Osteocyte (in vitro differentiated cells): ENCODE results near the gene IPPK. TPM values are rescaled to one million over a fixed set of nuclear protein-coding genes. Genes with fewer than 3 reads are reported as not detected.

Experiments used
- DNase-seq: peaks from one replicate; pipeline ENCODE4 v3.0.0; 2021; ENCODE audit warnings: mixed read lengths; ENCODE audit not compliant: unreplicated experiment; ENCODE audit errors: extremely low spot score
- H3K27ac Mint-ChIP-seq: one replicate; pipeline ENCODE4 v1.8.0; 2021; ENCODE audit warnings: mild to moderate bottlenecking, mixed read lengths; ENCODE audit not compliant: unreplicated experiment
- H3K27me3 Mint-ChIP-seq: one replicate; pipeline ENCODE4 v1.8.0; 2021; ENCODE audit warnings: mixed read lengths; ENCODE audit not compliant: unreplicated experiment
- H3K36me3 Mint-ChIP-seq: one replicate; pipeline ENCODE4 v1.8.0; 2021; ENCODE audit warnings: mixed read lengths; ENCODE audit not compliant: unreplicated experiment
- H3K4me1 Mint-ChIP-seq: one replicate; pipeline ENCODE4 v1.8.0; 2021; ENCODE audit warnings: mixed read lengths; ENCODE audit not compliant: unreplicated experiment
- H3K4me3 Mint-ChIP-seq: one replicate; pipeline ENCODE4 v1.8.0; 2021; ENCODE audit warnings: mild to moderate bottlenecking, moderate library complexity, mixed read lengths; ENCODE audit not compliant: unreplicated experiment
- H3K9me3 Mint-ChIP-seq: one replicate; pipeline ENCODE4 v1.8.0; 2021; ENCODE audit warnings: mixed read lengths; ENCODE audit not compliant: unreplicated experiment
- total RNA-seq: library from RNA; stranded (reverse); gene quantifications from 2 replicates; pipeline ENCODE4 v1.2.1, GENCODE V29; 2021
- TF ChIP-seq, protein P1 (sequence below): fragments of 200-600 bp; sonication (generic); IDR thresholded peaks from 2 replicates; pipeline ENCODE4 v1.5.0; 2021; ENCODE audit warnings: antibody characterized with exemption, mild to moderate bottlenecking, moderate library complexity

Gene IPPK
- total RNA-seq, 1 donor from 2014 or later: 6.4 TPM

GRCh38 chr9:92659601-92660000, 10.3 kb downstream of the IPPK start:
- H3K27me3 Mint-ChIP-seq: no peaks in the 10 kb centered on the region

DNA sequence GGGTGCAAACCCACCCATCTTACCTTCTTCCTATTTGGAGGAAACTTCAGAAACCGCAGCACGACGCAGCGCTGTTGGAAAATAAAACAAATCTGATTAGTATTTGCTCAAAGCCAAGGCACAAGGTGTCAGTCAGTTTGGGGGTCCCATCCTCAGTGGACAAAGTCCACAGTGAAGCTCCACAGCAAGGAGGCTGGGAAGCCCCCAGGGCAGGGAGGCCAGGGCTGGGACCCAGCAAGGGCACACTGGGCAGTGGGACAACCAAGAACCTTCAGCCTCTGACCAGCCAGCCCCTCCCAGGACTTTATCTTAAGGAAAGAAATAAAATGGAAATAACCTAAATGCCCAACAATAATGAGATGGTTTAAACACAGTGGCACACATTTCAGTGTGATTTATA, 11.3 kb downstream of the IPPK start:
- peaks cover 15% of the 10 kb centered on the region for H3K36me3 Mint-ChIP-seq
- H3K4me3 Mint-ChIP-seq: no peak overlapping the region
- H3K27ac Mint-ChIP-seq: no peak overlapping the region
- DNase-seq: no peak
- peaks cover 32% of the 10 kb centered on the region for H3K4me1 Mint-ChIP-seq
- no peaks in the 10 kb centered on the region for H3K27me3 Mint-ChIP-seq
- H3K9me3 Mint-ChIP-seq: no peaks in the 10 kb centered on the region
- TF ChIP-seq, protein P1, sequence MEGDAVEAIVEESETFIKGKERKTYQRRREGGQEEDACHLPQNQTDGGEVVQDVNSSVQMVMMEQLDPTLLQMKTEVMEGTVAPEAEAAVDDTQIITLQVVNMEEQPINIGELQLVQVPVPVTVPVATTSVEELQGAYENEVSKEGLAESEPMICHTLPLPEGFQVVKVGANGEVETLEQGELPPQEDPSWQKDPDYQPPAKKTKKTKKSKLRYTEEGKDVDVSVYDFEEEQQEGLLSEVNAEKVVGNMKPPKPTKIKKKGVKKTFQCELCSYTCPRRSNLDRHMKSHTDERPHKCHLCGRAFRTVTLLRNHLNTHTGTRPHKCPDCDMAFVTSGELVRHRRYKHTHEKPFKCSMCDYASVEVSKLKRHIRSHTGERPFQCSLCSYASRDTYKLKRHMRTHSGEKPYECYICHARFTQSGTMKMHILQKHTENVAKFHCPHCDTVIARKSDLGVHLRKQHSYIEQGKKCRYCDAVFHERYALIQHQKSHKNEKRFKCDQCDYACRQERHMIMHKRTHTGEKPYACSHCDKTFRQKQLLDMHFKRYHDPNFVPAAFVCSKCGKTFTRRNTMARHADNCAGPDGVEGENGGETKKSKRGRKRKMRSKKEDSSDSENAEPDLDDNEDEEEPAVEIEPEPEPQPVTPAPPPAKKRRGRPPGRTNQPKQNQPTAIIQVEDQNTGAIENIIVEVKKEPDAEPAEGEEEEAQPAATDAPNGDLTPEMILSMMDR: no peak

More at GRCh38 chr9:92659601-92660000, 10.3 kb downstream of the IPPK start:
- DNase-seq: no peak
- H3K9me3 Mint-ChIP-seq: no peaks in the 10 kb centered on the region
- H3K36me3 Mint-ChIP-seq: peaks cover 15% of the 10 kb centered on the region
- no peak overlapping the region for H3K4me3 Mint-ChIP-seq
- TF ChIP-seq, protein P1: no peak
- no peak overlapping the region for H3K27ac Mint-ChIP-seq
- H3K4me1 Mint-ChIP-seq: peaks cover 24% of the 10 kb centered on the region

DNA sequence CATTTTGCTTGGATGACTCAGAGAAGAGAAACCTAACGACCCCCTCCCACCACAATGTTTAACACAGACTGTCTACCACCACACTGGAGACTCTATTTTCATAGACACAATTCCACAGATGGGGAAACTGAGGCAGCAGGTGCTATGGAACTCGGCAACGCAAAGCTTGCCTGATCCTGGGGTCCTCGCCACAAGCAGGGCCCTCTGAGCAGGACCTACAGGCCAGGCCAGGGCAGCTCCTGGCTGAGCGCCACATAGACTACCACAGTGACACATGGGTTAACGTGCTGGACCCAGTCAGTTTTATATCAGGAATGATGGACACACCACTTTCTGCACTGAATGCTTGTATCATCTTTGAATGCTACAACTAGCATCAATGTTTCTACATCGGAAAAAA, 11.8 kb downstream of the IPPK start:
- no peaks in the 10 kb centered on the region for H3K27me3 Mint-ChIP-seq
- TF ChIP-seq, protein P1: no peak
- H3K4me3 Mint-ChIP-seq: no peak overlapping the region

GRCh38 chr9:92657296-92658094, 12.4 kb downstream of the IPPK start:
- peaks cover 40% of the 10 kb centered on the region for H3K4me1 Mint-ChIP-seq
- DNase-seq: no peak

More for the DNA sequence above, 11.8 kb downstream of the IPPK start:
- H3K9me3 Mint-ChIP-seq: no peaks in the 10 kb centered on the region
- DNase-seq: no peak
- peaks cover 15% of the 10 kb centered on the region for H3K36me3 Mint-ChIP-seq
- no peak overlapping the region for H3K27ac Mint-ChIP-seq
- peaks cover 36% of the 10 kb centered on the region for H3K4me1 Mint-ChIP-seq

GRCh38 chr9:92656537-92656925, 13.4 kb downstream of the IPPK start:
- no peaks in the 10 kb centered on the region for H3K9me3 Mint-ChIP-seq
- peaks cover 15% of the 10 kb centered on the region for H3K36me3 Mint-ChIP-seq
- peaks cover 38% of the 10 kb centered on the region for H3K4me1 Mint-ChIP-seq
- TF ChIP-seq, protein P1: no peak
- H3K27me3 Mint-ChIP-seq: no peaks in the 10 kb centered on the region
- DNase-seq: no peak
- H3K4me3 Mint-ChIP-seq: no peak overlapping the region
- H3K27ac Mint-ChIP-seq: no peak overlapping the region

More at GRCh38 chr9:92657296-92658094, 12.4 kb downstream of the IPPK start:
- Mint-ChIP-seq H3K9me3 (no peaks in the 10 kb centered on the region), H3K4me3 (no peak overlapping the region), H3K27ac (no peak overlapping the region), H3K27me3 (no peaks in the 10 kb centered on the region), H3K36me3 (peaks cover 15% of the 10 kb centered on the region)
- TF ChIP-seq, protein P1: no peak
